Measurements from ENCODE around the gene FBXW12.
"Not testable (repeated sequence)": the region's sequence is repeated elsewhere in the genome, so short reads cannot be mapped to it uniquely, and the experiment has no call there.

Gene FBXW12

GRCh38 chr3:48371651-48372376, at the start of gene FBXW12:
FBXW12 (plus strand) TSS chr3:48372219; CDS start chr3:48372768, 549 bp downstream.
- no peak for DNase-seq (ENCODE audit: low read depth in 2 of 2)

- DNase-seq (ENCODE audit: low read depth in 2 of 2) = not testable (repeated sequence)
These were observed 40.1 kb upstream of the FBXW12 start for GRCh38 chr3:48331706-48332435.

- not testable (repeated sequence) for DNase-seq (ENCODE audit: low read depth in 2 of 2)
These were observed 38.4 kb upstream of the FBXW12 start, which contains the start of gene SPINK8 for GRCh38 chr3:48333346-48334245. SPINK8 (minus strand) TSS chr3:48333661; CDS start chr3:48328341, 5,320 bp downstream.

GRCh38 chr3:48334605-48335004, 37.4 kb upstream of the FBXW12 start:
- DNase-seq (ENCODE audit: low read depth in 2 of 2) = no peak

- DNase-seq (ENCODE audit: low read depth in 2 of 2) = not testable (repeated sequence)
These were observed 36.7 kb upstream of the FBXW12 start for GRCh38 chr3:48335286-48335685.

GRCh38 chr3:48337536-48337935, 34.5 kb upstream of the FBXW12 start:
- DNase-seq (ENCODE audit: low read depth in 2 of 2) = not testable (repeated sequence)

- DNase-seq (ENCODE audit: low read depth in 2 of 2) = no peak
These were observed 33.4 kb upstream of the FBXW12 start for GRCh38 chr3:48338635-48339034.

- DNase-seq (ENCODE audit: low read depth in 2 of 2) = no peak
These were observed 28.6 kb upstream of the FBXW12 start for GRCh38 chr3:48343432-48343831.

GRCh38 chr3:48344867-48345507, 27.0 kb upstream of the FBXW12 start:
- DNase-seq (ENCODE audit: low read depth in 2 of 2) = no peak

- DNase-seq (ENCODE audit: low read depth in 2 of 2) = no peak
These were observed 26.0 kb upstream of the FBXW12 start for GRCh38 chr3:48345946-48346572.

GRCh38 chr3:48347500-48347899, 24.5 kb upstream of the FBXW12 start:
- DNase-seq (ENCODE audit: low read depth in 2 of 2) = no peak

GRCh38 chr3:48352546-48352945, 19.5 kb upstream of the FBXW12 start:
- DNase-seq (ENCODE audit: low read depth in 2 of 2) = no peak

- no peak for DNase-seq (ENCODE audit: low read depth in 2 of 2)
These were observed 18.0 kb upstream of the FBXW12 start for GRCh38 chr3:48353987-48354386.

- DNase-seq (ENCODE audit: low read depth in 2 of 2) = no peak
These were observed 15.6 kb upstream of the FBXW12 start for GRCh38 chr3:48356419-48356818.

- no peak for DNase-seq (ENCODE audit: low read depth in 2 of 2)
These were observed 10.1 kb upstream of the FBXW12 start for GRCh38 chr3:48361928-48362327.

- no peak for DNase-seq (ENCODE audit: low read depth in 2 of 2)
These were observed 7.2 kb upstream of the FBXW12 start for GRCh38 chr3:48364840-48365239.

GRCh38 chr3:48367201-48367600, 4.8 kb upstream of the FBXW12 start:
- DNase-seq (ENCODE audit: low read depth in 2 of 2) = no peak

GRCh38 chr3:48369693-48370332, 2.2 kb upstream of the FBXW12 start:
- no peak for DNase-seq (ENCODE audit: low read depth in 2 of 2)

GRCh38 chr3:48370333-48370713, 1.7 kb upstream of the FBXW12 start:
- no peak for DNase-seq (ENCODE audit: low read depth in 2 of 2)

- DNase-seq (ENCODE audit: low read depth in 2 of 2) = no peak
These were observed 355 bp downstream of the FBXW12 start for GRCh38 chr3:48372377-48372770.

Measured in activated CD8-positive, alpha-beta memory T cell treated with anti-CD3 and anti-CD28 coated beads for 4 hours (primary cell).